HepG2 (cell line): ENCODE data around the gene EXOC6B. TPM values are rescaled to one million over a fixed set of nuclear protein-coding genes. Genes with fewer than 3 reads are reported as not detected.
A peak's percentile ranks its signal among the peaks of the same experiment; 100 is the strongest.

Experiments
- BORCS8-MEF2B ChIP-seq: sonication (generic); formaldehyde crosslinking; IDR thresholded peaks from 2 replicates; pipeline ENCODE4 v1.8.0; 2022; ENCODE audit warnings: mild to moderate bottlenecking, missing genetic modification reagents
- CCDC6 ChIP-seq: sonication (generic); formaldehyde crosslinking; IDR thresholded peaks from 2 replicates; pipeline ENCODE4 v1.8.1; 2022; ENCODE audit warnings: mild to moderate bottlenecking, missing genetic modification reagents, moderate library complexity
- HNF1A ChIP-seq, 2 experiments: sonication (generic) in 1 of 2; formaldehyde crosslinking in 1 of 2; IDR thresholded peaks; 2 replicates each; pipeline versions ENCODE4 v1.4.0 to v1.6.1; 2016 to 2020; ENCODE audit warnings: borderline replicate concordance in 1 of 2, low read depth in 1 of 2, mild to moderate bottlenecking in 1 of 2, missing genetic modification reagents in 1 of 2
- NR2F6 ChIP-seq, 2 experiments: IDR thresholded peaks; 2 replicates each; pipeline ENCODE4 v1.6.1; 2016; ENCODE audit warnings: antibody characterized with exemption in 1 of 2, mild to moderate bottlenecking in 1 of 2
- RARA ChIP-seq: IDR thresholded peaks from 2 replicates; pipeline ENCODE4 v1.6.1; 2016; ENCODE audit warnings: missing genetic modification reagents, missing compliant biosample characterization
- RFX5 ChIP-seq: IDR thresholded peaks from 2 replicates; pipeline ENCODE4 v1.6.1; 2011; ENCODE audit warnings: low read depth, low read length, improper control_type of control experiment
- SOX5 ChIP-seq: IDR thresholded peaks from 2 replicates; pipeline ENCODE4 v1.6.1; 2016; ENCODE audit warnings: borderline replicate concordance
- TAF1 ChIP-seq: sonication (generic); formaldehyde crosslinking; IDR thresholded peaks from 2 replicates; pipeline ENCODE4 v1.4.0; 2020; ENCODE audit warnings: missing genetic modification reagents
- TFAP4 ChIP-seq: sonication (generic); IDR thresholded peaks from 2 replicates; pipeline ENCODE4 v1.6.1; 2016; ENCODE audit warnings: low read depth, borderline replicate concordance
- ZNF318 ChIP-seq: sonication (generic); formaldehyde crosslinking; IDR thresholded peaks from 2 replicates; pipeline ENCODE4 v1.4.0; 2020; ENCODE audit warnings: mild to moderate bottlenecking, missing genetic modification reagents
- ZNF589 ChIP-seq: sonication (generic); formaldehyde crosslinking; conservative IDR thresholded peaks from 2 replicates; pipeline ENCODE4 v1.8.0; 2022; ENCODE audit warnings: mild to moderate bottlenecking, moderate library complexity, missing genetic modification reagents
- ZNF710 ChIP-seq: sonication (generic); formaldehyde crosslinking; IDR thresholded peaks from 2 replicates; pipeline ENCODE4 v1.5.0; 2020; ENCODE audit warnings: mild to moderate bottlenecking, missing genetic modification reagents, borderline replicate concordance
- polyA plus RNA-seq, 8 experiments: library from polyadenylated mRNA; depleted of rRNA in 3 of 8; stranded (reverse) in 7 of 8; unstranded in 1 of 8; fragments of >200 nt; fragmentation: Illumina TruSeq in 4 of 8; extraction: Trizol in 4 of 8; gene quantifications; 2 replicates each; pipeline versions ENCODE4 v1.2.1 to v1.2.3, GENCODE V29; 2011 to 2016; ENCODE audit warnings: low read depth in 4 of 8, missing spikeins in 1 of 8, mixed read lengths in 1 of 8; ENCODE audit not compliant: insufficient read depth in 1 of 8
- total RNA-seq, 5 experiments: library from RNA; depleted of rRNA; stranded (reverse); fragments of >200 nt; fragmentation: Illumina TruSeq; extraction: Trizol; gene quantifications; 2 replicates each; pipeline ENCODE4 v1.2.3, GENCODE V29; 2016; ENCODE audit warnings: low read depth in 1 of 5

Gene EXOC6B
- total and polyA plus RNA-seq, 2 of the 13 experiments (the other 11 are each of a cell fraction or from before 2014, with no cell fraction given) = 9.1 to 15.9 TPM

- TF ChIP-seq ZNF318 (CRISPR knock-in tag) (no peak), BORCS8-MEF2B (CRISPR knock-in tag) (no peak), ZNF710 (no peak), SOX5 (CRISPR knock-in tag) (peak; percentile 46; the same call in 1 of the 2 replicates), CCDC6 (no peak), ZNF589 (no peak), RARA (peak; percentile 55), TFAP4 (peak; percentile 16; the same call in 1 of the 2 replicates), NR2F6 (IDR thresholded peaks at IDR 0.05) (0 out of 2 replicates have a peak, but pooled peaks have one; percentile 1), NR2F6 (CRISPR knock-in tag; IDR thresholded peaks at IDR 0.05) (no peak), RFX5 (no peak), TAF1 (CRISPR knock-in tag) (no peak), HNF1A (IDR thresholded peaks at IDR 0.05; ENCODE audit: low read depth) (0 out of 2 replicates have a peak, but pooled peaks have one; percentile 30), HNF1A (CRISPR knock-in tag; IDR thresholded peaks at IDR 0.05; ENCODE audit: borderline replicate concordance) (no peak)
These were observed 103.3 kb downstream of the EXOC6B start (continued) for GRCh38 chr2:72722492-72723070.
